ENCODE results near the gene NAPA. TPM values are rescaled to one million over a fixed set of nuclear protein-coding genes. Genes with fewer than 3 reads are reported as not detected.
A peak's percentile ranks its signal among the peaks of the same experiment; 100 is the strongest.

NAPA gene
- total RNA-seq, 1 donor from 2014 or later = 132 TPM

DNA sequence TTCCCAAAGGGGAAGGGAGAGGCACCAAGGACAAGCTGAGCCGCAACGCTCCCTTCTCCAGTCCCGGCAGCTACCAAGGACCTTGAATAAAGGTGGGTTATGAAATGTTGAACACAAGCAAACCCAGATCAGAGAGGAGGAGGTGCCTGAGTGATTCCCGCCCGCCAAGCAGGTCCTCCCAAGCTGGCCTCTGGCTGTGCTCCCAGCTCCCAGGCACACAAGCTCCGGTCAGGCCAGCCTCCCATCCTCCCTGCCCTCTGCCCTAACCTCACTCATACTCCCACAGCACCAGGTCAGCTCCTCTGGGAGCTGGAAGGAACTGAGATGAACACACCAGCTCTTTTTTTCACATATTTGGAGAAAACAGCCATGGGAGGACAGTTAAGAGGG, 3.7 kb downstream of the NAPA start:
- no peak for FAIRE-seq
- Mint-ChIP-seq H3K27ac (ENCODE audit: unreplicated experiment) (no peak overlapping the region), H3K4me3 (ENCODE audit: unreplicated experiment) (peak overlapping the region; percentile 40), H3K9me3 (ENCODE audit: unreplicated experiment) (no peaks in the 10 kb centered on the region), H3K36me3 (ENCODE audit: low read depth, unreplicated experiment) (peaks cover 8% of the 10 kb centered on the region), H3K27me3 (ENCODE audit: low read depth, unreplicated experiment) (no peaks in the 10 kb centered on the region), H3K4me1 (ENCODE audit: low read depth, unreplicated experiment) (peaks cover 42% of the 10 kb centered on the region)
- no peak for TF ChIP-seq EZH2 (IDR thresholded peaks at IDR 0.05; ENCODE audit: insufficient read depth, low read length)
- TF ChIP-seq, protein P1, sequence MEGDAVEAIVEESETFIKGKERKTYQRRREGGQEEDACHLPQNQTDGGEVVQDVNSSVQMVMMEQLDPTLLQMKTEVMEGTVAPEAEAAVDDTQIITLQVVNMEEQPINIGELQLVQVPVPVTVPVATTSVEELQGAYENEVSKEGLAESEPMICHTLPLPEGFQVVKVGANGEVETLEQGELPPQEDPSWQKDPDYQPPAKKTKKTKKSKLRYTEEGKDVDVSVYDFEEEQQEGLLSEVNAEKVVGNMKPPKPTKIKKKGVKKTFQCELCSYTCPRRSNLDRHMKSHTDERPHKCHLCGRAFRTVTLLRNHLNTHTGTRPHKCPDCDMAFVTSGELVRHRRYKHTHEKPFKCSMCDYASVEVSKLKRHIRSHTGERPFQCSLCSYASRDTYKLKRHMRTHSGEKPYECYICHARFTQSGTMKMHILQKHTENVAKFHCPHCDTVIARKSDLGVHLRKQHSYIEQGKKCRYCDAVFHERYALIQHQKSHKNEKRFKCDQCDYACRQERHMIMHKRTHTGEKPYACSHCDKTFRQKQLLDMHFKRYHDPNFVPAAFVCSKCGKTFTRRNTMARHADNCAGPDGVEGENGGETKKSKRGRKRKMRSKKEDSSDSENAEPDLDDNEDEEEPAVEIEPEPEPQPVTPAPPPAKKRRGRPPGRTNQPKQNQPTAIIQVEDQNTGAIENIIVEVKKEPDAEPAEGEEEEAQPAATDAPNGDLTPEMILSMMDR (IDR thresholded peaks at IDR 0.05; ENCODE audit: insufficient read depth, low read depth, low read length) = no peak
- no peak overlapping the region for H3K9ac ChIP-seq (ENCODE audit: low read length)
- no peak overlapping the region for H3K4me3 ChIP-seq (ENCODE audit: insufficient read depth, low read depth, low read length)
- no peaks in the 10 kb centered on the region for H3K27me3 ChIP-seq (ENCODE audit: insufficient read depth, low read length)
- DNase-seq (ENCODE audit: low read depth) = no peak
- H3K27ac ChIP-seq (ENCODE audit: low read depth, low read length) = no peak overlapping the region
- H4K20me1 ChIP-seq (ENCODE audit: insufficient read depth, low read length) = peaks cover 82% of the 10 kb centered on the region
- H3K9me3 ChIP-seq (ENCODE audit: insufficient read depth, low read depth, low read length) = no peaks in the 10 kb centered on the region
- no peak overlapping the region for H2AFZ ChIP-seq (ENCODE audit: low read depth, low read length)
- H3K4me1 ChIP-seq (ENCODE audit: insufficient read depth, low read length) = peaks cover 19% of the 10 kb centered on the region
- H3K79me2 ChIP-seq (ENCODE audit: insufficient read depth, low read length) = peaks cover 85% of the 10 kb centered on the region
- H3K36me3 ChIP-seq (ENCODE audit: insufficient read depth, low read length) = no peaks in the 10 kb centered on the region
- H3K4me2 ChIP-seq (ENCODE audit: low read length) = no peak overlapping the region

DNA sequence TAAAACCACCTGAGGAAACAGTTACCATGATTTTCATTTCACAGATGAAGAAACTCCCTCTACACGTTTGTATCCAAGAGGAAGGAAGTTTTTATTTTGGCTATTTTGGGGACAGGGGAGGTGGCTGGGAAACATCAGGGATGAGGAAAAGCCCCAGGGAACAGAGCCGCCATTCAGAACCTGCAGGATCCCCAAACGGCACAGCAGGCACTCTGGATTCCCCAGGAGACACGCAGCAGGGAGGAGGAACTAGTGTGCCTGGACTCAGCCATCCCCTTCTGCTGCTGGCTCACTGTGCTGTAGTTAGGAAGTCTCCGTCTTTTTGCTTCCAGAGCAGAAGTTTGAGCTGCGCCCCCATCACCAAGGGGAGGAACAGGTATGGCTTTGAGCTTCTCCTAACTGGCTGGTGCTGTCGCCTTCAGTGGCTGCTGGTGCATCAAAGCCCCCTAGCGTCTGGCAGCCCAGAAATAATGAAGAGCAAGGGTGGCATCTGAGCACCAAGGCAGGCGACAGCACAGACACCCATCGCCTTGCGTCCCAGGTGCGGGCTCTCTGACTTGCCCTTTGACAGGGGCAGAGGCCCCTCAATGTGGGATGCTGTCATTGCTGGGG, 4.2 kb downstream of the NAPA start:
- Mint-ChIP-seq H3K4me3 (ENCODE audit: unreplicated experiment) (no peak overlapping the region), H3K36me3 (ENCODE audit: low read depth, unreplicated experiment) (peaks cover 8% of the 10 kb centered on the region), H3K4me1 (ENCODE audit: low read depth, unreplicated experiment) (peaks cover 42% of the 10 kb centered on the region), H3K27me3 (ENCODE audit: low read depth, unreplicated experiment) (no peaks in the 10 kb centered on the region), H3K27ac (ENCODE audit: unreplicated experiment) (no peak overlapping the region), H3K9me3 (ENCODE audit: unreplicated experiment) (no peaks in the 10 kb centered on the region)
- Histone ChIP-seq H3K79me2 (ENCODE audit: insufficient read depth, low read length) (peaks cover 87% of the 10 kb centered on the region), H3K4me3 (ENCODE audit: insufficient read depth, low read depth, low read length) (no peak overlapping the region), H3K27ac (ENCODE audit: low read depth, low read length) (no peak overlapping the region), H3K9ac (ENCODE audit: low read length) (no peak overlapping the region), H3K4me2 (ENCODE audit: low read length) (no peak overlapping the region), H3K27me3 (ENCODE audit: insufficient read depth, low read length) (no peaks in the 10 kb centered on the region), H4K20me1 (ENCODE audit: insufficient read depth, low read length) (peaks cover 85% of the 10 kb centered on the region), H3K9me3 (ENCODE audit: insufficient read depth, low read depth, low read length) (no peaks in the 10 kb centered on the region), H3K4me1 (ENCODE audit: insufficient read depth, low read length) (peaks cover 19% of the 10 kb centered on the region), H3K36me3 (ENCODE audit: insufficient read depth, low read length) (no peaks in the 10 kb centered on the region), H2AFZ (ENCODE audit: low read depth, low read length) (no peak overlapping the region)
- TF ChIP-seq, protein P1 (IDR thresholded peaks at IDR 0.05; ENCODE audit: insufficient read depth, low read depth, low read length) = no peak
- no peak for TF ChIP-seq EZH2 (IDR thresholded peaks at IDR 0.05; ENCODE audit: insufficient read depth, low read length)
- no peak for FAIRE-seq
- DNase-seq (ENCODE audit: low read depth) = no peak

DNA sequence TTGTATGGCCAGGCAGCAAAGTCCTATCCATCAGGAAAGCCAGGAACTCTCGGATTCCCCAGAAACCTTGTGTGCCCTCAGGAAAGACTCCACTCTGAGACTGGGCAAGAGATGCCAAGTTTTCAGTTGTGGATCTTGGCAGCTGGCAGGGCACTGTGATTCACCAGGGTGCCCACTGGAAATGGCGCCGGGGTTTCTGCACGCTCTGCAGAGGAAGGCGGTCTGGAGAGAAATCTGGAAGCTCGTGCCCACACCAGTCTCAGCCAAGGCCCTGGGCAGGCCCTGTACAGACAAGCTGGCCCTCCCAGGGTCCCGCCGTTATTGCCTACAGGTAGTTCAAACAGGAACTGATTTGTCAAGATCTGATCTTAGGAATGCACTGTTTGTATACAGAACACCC, 4.9 kb downstream of the NAPA start:
- Histone ChIP-seq H3K4me2 (ENCODE audit: low read length) (no peak overlapping the region), H2AFZ (ENCODE audit: low read depth, low read length) (no peak overlapping the region), H3K9me3 (ENCODE audit: insufficient read depth, low read depth, low read length) (no peaks in the 10 kb centered on the region), H4K20me1 (ENCODE audit: insufficient read depth, low read length) (peaks cover 91% of the 10 kb centered on the region), H3K9ac (ENCODE audit: low read length) (no peak overlapping the region), H3K79me2 (ENCODE audit: insufficient read depth, low read length) (peaks cover 94% of the 10 kb centered on the region), H3K27ac (ENCODE audit: low read depth, low read length) (no peak overlapping the region), H3K4me1 (ENCODE audit: insufficient read depth, low read length) (peaks cover 19% of the 10 kb centered on the region), H3K36me3 (ENCODE audit: insufficient read depth, low read length) (no peaks in the 10 kb centered on the region), H3K27me3 (ENCODE audit: insufficient read depth, low read length) (no peaks in the 10 kb centered on the region), H3K4me3 (ENCODE audit: insufficient read depth, low read depth, low read length) (no peak overlapping the region)
- Mint-ChIP-seq H3K9me3 (ENCODE audit: unreplicated experiment) (no peaks in the 10 kb centered on the region), H3K4me1 (ENCODE audit: low read depth, unreplicated experiment) (peaks cover 42% of the 10 kb centered on the region), H3K27me3 (ENCODE audit: low read depth, unreplicated experiment) (no peaks in the 10 kb centered on the region), H3K27ac (ENCODE audit: unreplicated experiment) (no peak overlapping the region), H3K36me3 (ENCODE audit: low read depth, unreplicated experiment) (peaks cover 8% of the 10 kb centered on the region), H3K4me3 (ENCODE audit: unreplicated experiment) (no peak overlapping the region)
- DNase-seq (ENCODE audit: low read depth) = no peak
- TF ChIP-seq EZH2 (IDR thresholded peaks at IDR 0.05; ENCODE audit: insufficient read depth, low read length) = no peak
- TF ChIP-seq, protein P1 (IDR thresholded peaks at IDR 0.05; ENCODE audit: insufficient read depth, low read depth, low read length) = no peak
- no peak for FAIRE-seq
